NB4 (cell line): ENCODE measurements around the gene PRUNE2.

Experiments
- MYC ChIP-seq: IDR thresholded peaks from 2 replicates; pipeline ENCODE4 v1.6.1; 2011; ENCODE audit warnings: low read depth, low read length
- POLR2A ChIP-seq: IDR thresholded peaks from 2 replicates; pipeline ENCODE4 v1.6.1; 2011; ENCODE audit warnings: mild to moderate bottlenecking; ENCODE audit not compliant: insufficient read length; ENCODE audit errors: extremely low read depth
- TF ChIP-seq, protein P1 (sequence below): IDR thresholded peaks from one replicate; pipeline ENCODE4 v1.5.1; 2012; ENCODE audit warnings: low read depth, low read length

GRCh38 chr9:76772686-76773445 is 133.0 kb downstream of the PRUNE2 start:
- TF ChIP-seq POLR2A = no peak
- TF ChIP-seq, protein P1, sequence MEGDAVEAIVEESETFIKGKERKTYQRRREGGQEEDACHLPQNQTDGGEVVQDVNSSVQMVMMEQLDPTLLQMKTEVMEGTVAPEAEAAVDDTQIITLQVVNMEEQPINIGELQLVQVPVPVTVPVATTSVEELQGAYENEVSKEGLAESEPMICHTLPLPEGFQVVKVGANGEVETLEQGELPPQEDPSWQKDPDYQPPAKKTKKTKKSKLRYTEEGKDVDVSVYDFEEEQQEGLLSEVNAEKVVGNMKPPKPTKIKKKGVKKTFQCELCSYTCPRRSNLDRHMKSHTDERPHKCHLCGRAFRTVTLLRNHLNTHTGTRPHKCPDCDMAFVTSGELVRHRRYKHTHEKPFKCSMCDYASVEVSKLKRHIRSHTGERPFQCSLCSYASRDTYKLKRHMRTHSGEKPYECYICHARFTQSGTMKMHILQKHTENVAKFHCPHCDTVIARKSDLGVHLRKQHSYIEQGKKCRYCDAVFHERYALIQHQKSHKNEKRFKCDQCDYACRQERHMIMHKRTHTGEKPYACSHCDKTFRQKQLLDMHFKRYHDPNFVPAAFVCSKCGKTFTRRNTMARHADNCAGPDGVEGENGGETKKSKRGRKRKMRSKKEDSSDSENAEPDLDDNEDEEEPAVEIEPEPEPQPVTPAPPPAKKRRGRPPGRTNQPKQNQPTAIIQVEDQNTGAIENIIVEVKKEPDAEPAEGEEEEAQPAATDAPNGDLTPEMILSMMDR = no peak
- no peak for TF ChIP-seq MYC
